Keratinocyte (primary cell): Measurements from ENCODE around the gene MEOX1. TPM values are rescaled to one million over a fixed set of nuclear protein-coding genes. Genes with fewer than 3 reads are reported as not detected.

Experiments used
- DNase-seq: peaks from one replicate; pipeline ENCODE4 v3.0.0-alpha.2; 2011; ENCODE audit warnings: low read depth, missing footprints, low spot score
- FAIRE-seq: peaks from 2 replicates; lab custom pipeline; 2011; peaks lifted over from hg19 to GRCh38; lab: Jason Lieb, UNC
- H2AFZ ChIP-seq: 2 replicates; pipeline ENCODE4 v1.6.0; 2012; ENCODE audit warnings: low read length, control low read depth, inconsistent platforms; ENCODE audit not compliant: control insufficient read depth
- H3K27ac ChIP-seq: 2 replicates; pipeline ENCODE4 v1.5.1; 2011; ENCODE audit warnings: low read length; ENCODE audit not compliant: control insufficient read depth, insufficient read depth
- H3K27me3 ChIP-seq: 3 replicates; pipeline ENCODE4 v1.6.0; 2011; ENCODE audit warnings: low read length; ENCODE audit not compliant: control insufficient read depth, insufficient read depth; ENCODE audit errors: extremely low read depth
- H3K36me3 ChIP-seq, 2 experiments: 2 replicates in 1 of 2; 3 replicates in 1 of 2; pipeline ENCODE4 v1.5.1; 2011; ENCODE audit warnings: low read length in 2 of 2, mild to moderate bottlenecking in 1 of 2; ENCODE audit not compliant: control insufficient read depth in 2 of 2, insufficient read depth in 2 of 2; ENCODE audit errors: extremely low read depth in 1 of 2
- H3K4me1 ChIP-seq: 3 replicates; pipeline ENCODE4 v1.5.1; 2011; ENCODE audit warnings: low read length; ENCODE audit not compliant: control insufficient read depth, insufficient read depth; ENCODE audit errors: extremely low read depth
- H3K4me2 ChIP-seq: 3 replicates; pipeline ENCODE4 v1.6.0; 2011; ENCODE audit warnings: low read depth, low read length; ENCODE audit not compliant: control insufficient read depth, insufficient read depth; ENCODE audit errors: extremely low read depth
- H3K4me3 ChIP-seq, 3 experiments: fragments of 200-600 bp in 1 of 3; sonication (generic) in 1 of 3; 2 replicates in 2 of 3; 3 replicates in 1 of 3; pipeline ENCODE4 v1.5.1; 2011 to 2016; ENCODE audit warnings: low read length in 3 of 3, mild to moderate bottlenecking in 3 of 3, control low read depth in 2 of 3, inconsistent platforms in 1 of 3, low read depth in 1 of 3, mixed read lengths in 1 of 3, mixed run types in 1 of 3, moderate library complexity in 1 of 3; ENCODE audit not compliant: control insufficient read depth in 2 of 3, insufficient read depth in 2 of 3; ENCODE audit errors: extremely low read depth in 1 of 3
- H3K79me2 ChIP-seq: 2 replicates; pipeline ENCODE4 v1.6.0; 2012; ENCODE audit warnings: low read length; ENCODE audit not compliant: control insufficient read depth, insufficient read depth
- H3K9ac ChIP-seq: 3 replicates; pipeline ENCODE4 v1.6.0; 2011; ENCODE audit warnings: low read length; ENCODE audit not compliant: control insufficient read depth, insufficient read depth; ENCODE audit errors: extremely low read depth
- H3K9me1 ChIP-seq: 3 replicates; pipeline ENCODE4 v1.6.0; 2011; ENCODE audit warnings: low read length; ENCODE audit not compliant: control insufficient read depth, insufficient read depth; ENCODE audit errors: extremely low read depth
- H3K9me3 ChIP-seq: 2 replicates; pipeline ENCODE4 v1.5.1; 2012; ENCODE audit warnings: low read depth, low read length; ENCODE audit not compliant: control insufficient read depth
- H4K20me1 ChIP-seq: 3 replicates; pipeline ENCODE4 v1.6.0; 2011; ENCODE audit warnings: low read length; ENCODE audit not compliant: control insufficient read depth, insufficient read depth; ENCODE audit errors: extremely low read depth
- CTCF ChIP-seq, 3 experiments: IDR thresholded peaks in 1 of 3; conservative IDR thresholded peaks in 1 of 3; optimal IDR thresholded peaks in 1 of 3; 2 replicates in 2 of 3; 3 replicates in 1 of 3; pipeline versions ENCODE3 to v1.5.1; 2011; ENCODE audit warnings: low read length in 3 of 3, mild to moderate bottlenecking in 3 of 3, moderate library complexity in 2 of 3, control low read depth in 1 of 3, inconsistent platforms in 1 of 3; ENCODE audit not compliant: insufficient read depth in 2 of 3; ENCODE audit errors: extremely low read depth in 1 of 3
- EZH2 ChIP-seq: IDR thresholded peaks from one replicate; pipeline ENCODE4 v1.6.1; 2012; ENCODE audit warnings: inconsistent platforms, mild to moderate bottlenecking, low read length, moderate library complexity
- dilution Hi-C: fragments of 300-500 bp; cut with MboI; formaldehyde crosslinking; loops from one replicate; pipeline ENCODE4 v1.7.0; 2020; ENCODE audit warnings: low sequenced_read_pairs; ENCODE audit not compliant: extremely low pct_ligation_motif_present
- polyA plus RNA-seq, 5 experiments: library from polyadenylated mRNA; depleted of rRNA in 3 of 5; stranded (reverse) in 3 of 5; stranded (forward) in 1 of 5; unstranded in 1 of 5; fragments of >200 nt; gene quantifications; 1 replicate in 1 of 5; 2 replicates in 3 of 5; 3 replicates in 1 of 5; pipeline versions ENCODE4 v1.2.1 to v1.2.3, GENCODE V29; 2011 to 2012; ENCODE audit warnings: missing spikeins in 2 of 5, low read depth in 1 of 5, low replicate concordance in 1 of 5

Gene MEOX1
- polyA plus RNA-seq, 1 donor (not counting 4 experiments of a cell fraction or from before 2014, with no cell fraction given), result 0.08 TPM

- H3K79me2 ChIP-seq, result no peaks in the 10 kb centered on the region
- no peaks in the 10 kb centered on the region for H3K36me3 ChIP-seq
- no peak overlapping the region for H3K9ac ChIP-seq
- FAIRE-seq (no peak), DNase-seq (no peak)
- dilution Hi-C loops, result loop anchor here (5.0 kb wide), 1 partner anchor 68 kb away; no protein-coding TSS in a partner anchor
- no peaks in the 10 kb centered on the region for H3K27me3 ChIP-seq
- H4K20me1 ChIP-seq, result no peaks in the 10 kb centered on the region
- TF ChIP-seq CTCF (optimal IDR thresholded peaks at IDR 0.05 in 1 of 3, IDR thresholded peaks at IDR 0.05 in 1 of 3, conservative IDR thresholded peaks at IDR 0.05 in 1 of 3; ENCODE audit: extremely low read depth in 1 of 3, insufficient read depth in 2 of 3, low read length in 3 of 3), result no peak
- TF ChIP-seq EZH2, result no peak
- no peak overlapping the region for H3K27ac ChIP-seq
- H3K4me1 ChIP-seq, result peaks cover 2% of the 10 kb centered on the region
- peaks cover 2% of the 10 kb centered on the region for H3K9me3 ChIP-seq
- H3K9me1 ChIP-seq, result no peaks in the 10 kb centered on the region
- no peak overlapping the region for H2AFZ ChIP-seq
- no peak overlapping the region for H3K4me3 ChIP-seq
- H3K4me2 ChIP-seq, result no peak overlapping the region
These were observed 37.7 kb upstream of the MEOX1 start for GRCh38 chr17:43699438-43699756.

- FAIRE-seq, result no peak
- Histone ChIP-seq H3K79me2 (no peaks in the 10 kb centered on the region), H3K27ac (no peak overlapping the region), H3K36me3 (no peaks in the 10 kb centered on the region), H3K4me3 (no peak overlapping the region), H3K4me2 (no peak overlapping the region), H3K27me3 (no peaks in the 10 kb centered on the region), H3K9ac (no peak overlapping the region), H3K9me1 (no peaks in the 10 kb centered on the region), H3K4me1 (peaks cover 2% of the 10 kb centered on the region), H2AFZ (no peak overlapping the region), H3K9me3 (peaks cover 2% of the 10 kb centered on the region), H4K20me1 (no peaks in the 10 kb centered on the region)
- no peak for DNase-seq
- TF ChIP-seq EZH2 (no peak), CTCF (optimal IDR thresholded peaks at IDR 0.05 in 1 of 3, IDR thresholded peaks at IDR 0.05 in 1 of 3, conservative IDR thresholded peaks at IDR 0.05 in 1 of 3; ENCODE audit: extremely low read depth in 1 of 3, insufficient read depth in 2 of 3, low read length in 3 of 3) (no peak)
- dilution Hi-C loops, result loop anchor here (5.0 kb wide), 1 partner anchor 68 kb away; no protein-coding TSS in a partner anchor
These were observed 37.1 kb upstream of the MEOX1 start for GRCh38 chr17:43698678-43699437.
